SK-N-SH treated with all-trans-retinoic acid at 6 μM for 48 hours (cell line): ENCODE results near the gene ZNRF4.
"Not testable (repeated sequence)": the region's sequence is repeated elsewhere in the genome, so short reads cannot be mapped to it uniquely, and the experiment has no call there.

Experiments used
- ATAC-seq: fragments of 200-7000 bp; cut with Tn5 transposase; 3 replicates; pipeline ENCODE4 v1.9.1; 2020; ENCODE audit warnings: mild to moderate bottlenecking, moderate library complexity
- ARNTL ChIP-seq: fragments of 450-650 bp; formaldehyde crosslinking; IDR thresholded peaks from 2 replicates; pipeline ENCODE4 v1.5.0; 2020; ENCODE audit warnings: low read depth, mild to moderate bottlenecking, moderate library complexity, borderline replicate concordance
- CSDC2 ChIP-seq: fragments of 250-450 bp; sonication (Bioruptor Pico); IDR thresholded peaks from 2 replicates; pipeline ENCODE4 v1.5.0; 2020; ENCODE audit warnings: mild to moderate bottlenecking, moderate library complexity
- ESRRG ChIP-seq: fragments of 250-450 bp; sonication (Bioruptor Pico); IDR thresholded peaks from 2 replicates; pipeline ENCODE4 v1.6.1; 2021; ENCODE audit warnings: mild to moderate bottlenecking
- GLIS3 ChIP-seq: fragments of 250-450 bp; sonication (Bioruptor Pico); IDR thresholded peaks from 2 replicates; pipeline ENCODE4 v1.5.0; 2020; ENCODE audit warnings: mild to moderate bottlenecking, moderate library complexity
- ISL1 ChIP-seq: fragments of 250-450 bp; sonication (Bioruptor Pico); IDR thresholded peaks from 2 replicates; pipeline ENCODE4 v2.1.2; 2022; ENCODE audit warnings: mild to moderate bottlenecking, moderate library complexity
- OSR1 ChIP-seq: fragments of 250-450 bp; sonication (Bioruptor Pico); IDR thresholded peaks from 2 replicates; pipeline ENCODE4 v1.8.0; 2022; ENCODE audit warnings: moderate library complexity, mild to moderate bottlenecking, inconsistent platforms
- PPARA ChIP-seq: fragments of 250-450 bp; sonication (Bioruptor Pico); IDR thresholded peaks from 2 replicates; pipeline ENCODE4 v1.5.0; 2020; ENCODE audit warnings: mild to moderate bottlenecking, borderline replicate concordance
- SNAI2 ChIP-seq: fragments of 250-450 bp; sonication (Bioruptor Pico); IDR thresholded peaks from 2 replicates; pipeline ENCODE4 v1.5.0; 2020; ENCODE audit warnings: mild to moderate bottlenecking, moderate library complexity
- TCF4 ChIP-seq: fragments of 250-450 bp; sonication (Bioruptor Pico); IDR thresholded peaks from 2 replicates; pipeline ENCODE4 v1.8.0; 2021; ENCODE audit warnings: mild to moderate bottlenecking, moderate library complexity, borderline replicate concordance
- TOX ChIP-seq: fragments of 250-450 bp; sonication (Bioruptor Pico); IDR thresholded peaks from 2 replicates; pipeline ENCODE4 v1.8.0; 2021; ENCODE audit warnings: mild to moderate bottlenecking, moderate library complexity, borderline replicate concordance
- ZC3H10 ChIP-seq: fragments of 250-450 bp; sonication (Bioruptor Pico); IDR thresholded peaks from 2 replicates; pipeline ENCODE4 v1.5.1; 2021; ENCODE audit warnings: mild to moderate bottlenecking, moderate library complexity
- ZFP3 ChIP-seq: fragments of 250-450 bp; sonication (Bioruptor Pico); IDR thresholded peaks from 2 replicates; pipeline ENCODE4 v1.5.0; 2020; ENCODE audit warnings: mild to moderate bottlenecking, moderate library complexity
- ZFP30 ChIP-seq: fragments of 450-650 bp; formaldehyde crosslinking; IDR thresholded peaks from 2 replicates; pipeline ENCODE4 v1.5.0; 2022; ENCODE audit warnings: mild to moderate bottlenecking, moderate library complexity
- ZNF565 ChIP-seq: fragments of 450-650 bp; formaldehyde crosslinking; conservative IDR thresholded peaks from 2 replicates; pipeline ENCODE4 v1.5.0; 2020; ENCODE audit warnings: low read depth, mild to moderate bottlenecking, moderate library complexity
- ZNF70 ChIP-seq: fragments of 450-650 bp; formaldehyde crosslinking; IDR thresholded peaks from 2 replicates; pipeline ENCODE4 v1.5.0; 2020; ENCODE audit warnings: mild to moderate bottlenecking, moderate library complexity
- ZNF8 ChIP-seq: fragments of 450-650 bp; formaldehyde crosslinking; IDR thresholded peaks from 2 replicates; pipeline ENCODE4 v1.5.0; 2020; ENCODE audit warnings: mild to moderate bottlenecking, moderate library complexity
- TF ChIP-seq, protein P1 (sequence below): fragments of 250-450 bp; sonication (Bioruptor Pico); IDR thresholded peaks from 2 replicates; pipeline ENCODE4 v1.5.0; 2020; ENCODE audit warnings: mild to moderate bottlenecking, moderate library complexity
- TF ChIP-seq, protein P2 (sequence below): fragments of 250-450 bp; sonication (Bioruptor Pico); IDR thresholded peaks from 2 replicates; pipeline ENCODE4 v1.8.0; 2021; ENCODE audit warnings: low read depth, mild to moderate bottlenecking, moderate library complexity, borderline replicate concordance
- TF ChIP-seq, protein P3 (sequence below): fragments of 250-450 bp; sonication (Bioruptor Pico); IDR thresholded peaks from 2 replicates; pipeline ENCODE4 v1.5.1; 2021; ENCODE audit warnings: mild to moderate bottlenecking, moderate library complexity
- TF ChIP-seq, protein P4 (sequence below): fragments of 250-450 bp; sonication (Bioruptor Pico); IDR thresholded peaks from 2 replicates; pipeline ENCODE4 v1.5.1; 2020; ENCODE audit warnings: low read depth, mild to moderate bottlenecking, moderate library complexity

The ZNRF4 gene

DNA sequence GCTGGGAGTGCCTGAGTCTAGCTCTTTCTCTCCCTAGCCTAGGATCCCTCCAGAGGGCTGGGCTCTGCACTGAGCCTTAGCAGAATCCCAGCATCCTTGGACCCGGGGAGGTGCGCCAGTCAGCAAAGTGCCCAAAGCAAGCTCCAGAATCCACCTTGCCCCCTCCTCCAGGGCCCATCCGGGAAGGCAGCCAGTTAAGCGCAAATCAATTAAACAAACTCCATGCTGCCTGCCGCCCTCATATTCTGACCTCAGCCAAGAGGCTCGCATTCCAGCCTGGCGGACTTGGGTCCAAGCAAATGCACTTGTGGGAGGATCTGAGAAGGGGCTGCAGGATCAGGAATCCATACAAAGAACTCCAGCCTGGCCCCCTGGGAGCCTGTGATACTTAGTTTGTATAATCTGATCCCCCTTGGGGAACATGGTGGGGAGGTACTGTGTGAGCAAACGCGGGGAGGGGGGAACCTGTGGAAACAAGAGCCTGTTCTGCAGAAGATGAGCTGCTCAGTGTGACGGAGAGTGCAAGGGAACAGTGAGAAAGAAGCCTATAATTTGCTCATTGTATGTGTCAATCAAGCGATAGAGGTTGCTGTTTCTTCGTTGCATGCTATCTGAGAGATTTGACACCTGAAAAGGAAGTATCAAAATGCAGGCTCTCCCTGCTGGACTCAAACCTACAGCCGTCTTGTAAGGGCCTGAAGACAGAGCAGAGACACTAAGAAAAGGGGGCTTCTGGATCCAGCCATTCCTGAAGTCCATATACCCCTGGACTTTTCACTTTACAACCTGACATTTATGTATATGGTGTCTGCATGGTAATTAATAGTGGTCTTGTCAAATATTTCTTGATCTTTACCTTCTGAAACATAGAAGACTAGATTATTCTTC, 29.4 kb downstream of the ZNRF4 start (continued):
- TF ChIP-seq, protein P1, sequence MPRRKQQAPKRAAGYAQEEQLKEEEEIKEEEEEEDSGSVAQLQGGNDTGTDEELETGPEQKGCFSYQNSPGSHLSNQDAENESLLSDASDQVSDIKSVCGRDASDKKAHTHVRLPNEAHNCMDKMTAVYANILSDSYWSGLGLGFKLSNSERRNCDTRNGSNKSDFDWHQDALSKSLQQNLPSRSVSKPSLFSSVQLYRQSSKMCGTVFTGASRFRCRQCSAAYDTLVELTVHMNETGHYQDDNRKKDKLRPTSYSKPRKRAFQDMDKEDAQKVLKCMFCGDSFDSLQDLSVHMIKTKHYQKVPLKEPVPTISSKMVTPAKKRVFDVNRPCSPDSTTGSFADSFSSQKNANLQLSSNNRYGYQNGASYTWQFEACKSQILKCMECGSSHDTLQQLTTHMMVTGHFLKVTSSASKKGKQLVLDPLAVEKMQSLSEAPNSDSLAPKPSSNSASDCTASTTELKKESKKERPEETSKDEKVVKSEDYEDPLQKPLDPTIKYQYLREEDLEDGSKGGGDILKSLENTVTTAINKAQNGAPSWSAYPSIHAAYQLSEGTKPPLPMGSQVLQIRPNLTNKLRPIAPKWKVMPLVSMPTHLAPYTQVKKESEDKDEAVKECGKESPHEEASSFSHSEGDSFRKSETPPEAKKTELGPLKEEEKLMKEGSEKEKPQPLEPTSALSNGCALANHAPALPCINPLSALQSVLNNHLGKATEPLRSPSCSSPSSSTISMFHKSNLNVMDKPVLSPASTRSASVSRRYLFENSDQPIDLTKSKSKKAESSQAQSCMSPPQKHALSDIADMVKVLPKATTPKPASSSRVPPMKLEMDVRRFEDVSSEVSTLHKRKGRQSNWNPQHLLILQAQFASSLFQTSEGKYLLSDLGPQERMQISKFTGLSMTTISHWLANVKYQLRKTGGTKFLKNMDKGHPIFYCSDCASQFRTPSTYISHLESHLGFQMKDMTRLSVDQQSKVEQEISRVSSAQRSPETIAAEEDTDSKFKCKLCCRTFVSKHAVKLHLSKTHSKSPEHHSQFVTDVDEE (CRISPR knock-in tag), result no peak
- TF ChIP-seq, protein P2, sequence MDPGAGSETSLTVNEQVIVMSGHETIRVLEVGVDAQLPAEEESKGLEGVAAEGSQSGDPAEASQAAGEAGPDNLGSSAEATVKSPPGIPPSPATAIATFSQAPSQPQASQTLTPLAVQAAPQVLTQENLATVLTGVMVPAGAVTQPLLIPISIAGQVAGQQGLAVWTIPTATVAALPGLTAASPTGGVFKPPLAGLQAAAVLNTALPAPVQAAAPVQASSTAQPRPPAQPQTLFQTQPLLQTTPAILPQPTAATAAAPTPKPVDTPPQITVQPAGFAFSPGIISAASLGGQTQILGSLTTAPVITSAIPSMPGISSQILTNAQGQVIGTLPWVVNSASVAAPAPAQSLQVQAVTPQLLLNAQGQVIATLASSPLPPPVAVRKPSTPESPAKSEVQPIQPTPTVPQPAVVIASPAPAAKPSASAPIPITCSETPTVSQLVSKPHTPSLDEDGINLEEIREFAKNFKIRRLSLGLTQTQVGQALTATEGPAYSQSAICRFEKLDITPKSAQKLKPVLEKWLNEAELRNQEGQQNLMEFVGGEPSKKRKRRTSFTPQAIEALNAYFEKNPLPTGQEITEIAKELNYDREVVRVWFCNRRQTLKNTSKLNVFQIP (CRISPR knock-in tag), result no peak
- no peak for TF ChIP-seq SNAI2 (CRISPR knock-in tag)

DNA sequence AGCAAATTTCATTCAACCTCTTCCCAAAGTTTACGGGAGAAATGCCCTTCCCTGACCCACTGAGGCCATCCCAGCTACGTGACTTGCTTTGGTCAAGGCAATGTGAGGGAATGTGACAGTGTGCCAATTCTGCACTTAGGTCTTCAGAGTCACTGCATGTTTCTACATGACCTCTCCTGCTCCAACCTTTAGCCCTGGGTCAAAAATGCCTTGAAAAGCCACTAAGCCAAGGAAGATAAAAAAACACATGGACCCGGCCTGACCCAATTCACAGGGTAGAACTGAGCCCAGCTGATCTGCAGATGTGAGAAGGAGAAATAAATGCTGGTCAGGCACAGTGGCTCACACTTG, 30.0 kb downstream of the ZNRF4 start:
- no peak for ATAC-seq
- TF ChIP-seq ESRRG (CRISPR knock-in tag), result no peak
- no peak for TF ChIP-seq TOX
- TF ChIP-seq PPARA, result no peak
- TF ChIP-seq ZNF565 (CRISPR knock-in tag), result no peak
- no peak for TF ChIP-seq CSDC2 (CRISPR knock-in tag)
- TF ChIP-seq ISL1 (CRISPR knock-in tag), result no peak
- TF ChIP-seq ZFP30 (CRISPR knock-in tag), result no peak
- TF ChIP-seq, protein P3, sequence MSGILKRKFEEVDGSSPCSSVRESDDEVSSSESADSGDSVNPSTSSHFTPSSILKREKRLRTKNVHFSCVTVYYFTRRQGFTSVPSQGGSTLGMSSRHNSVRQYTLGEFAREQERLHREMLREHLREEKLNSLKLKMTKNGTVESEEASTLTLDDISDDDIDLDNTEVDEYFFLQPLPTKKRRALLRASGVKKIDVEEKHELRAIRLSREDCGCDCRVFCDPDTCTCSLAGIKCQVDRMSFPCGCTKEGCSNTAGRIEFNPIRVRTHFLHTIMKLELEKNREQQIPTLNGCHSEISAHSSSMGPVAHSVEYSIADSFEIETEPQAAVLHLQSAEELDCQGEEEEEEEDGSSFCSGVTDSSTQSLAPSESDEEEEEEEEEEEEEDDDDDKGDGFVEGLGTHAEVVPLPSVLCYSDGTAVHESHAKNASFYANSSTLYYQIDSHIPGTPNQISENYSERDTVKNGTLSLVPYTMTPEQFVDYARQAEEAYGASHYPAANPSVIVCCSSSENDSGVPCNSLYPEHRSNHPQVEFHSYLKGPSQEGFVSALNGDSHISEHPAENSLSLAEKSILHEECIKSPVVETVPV (CRISPR knock-in tag), result no peak
- TF ChIP-seq ZC3H10 (CRISPR knock-in tag), result no peak
- TF ChIP-seq, protein P1 (CRISPR knock-in tag), result no peak
- no peak for TF ChIP-seq ARNTL
- TF ChIP-seq GLIS3, result no peak

DNA sequence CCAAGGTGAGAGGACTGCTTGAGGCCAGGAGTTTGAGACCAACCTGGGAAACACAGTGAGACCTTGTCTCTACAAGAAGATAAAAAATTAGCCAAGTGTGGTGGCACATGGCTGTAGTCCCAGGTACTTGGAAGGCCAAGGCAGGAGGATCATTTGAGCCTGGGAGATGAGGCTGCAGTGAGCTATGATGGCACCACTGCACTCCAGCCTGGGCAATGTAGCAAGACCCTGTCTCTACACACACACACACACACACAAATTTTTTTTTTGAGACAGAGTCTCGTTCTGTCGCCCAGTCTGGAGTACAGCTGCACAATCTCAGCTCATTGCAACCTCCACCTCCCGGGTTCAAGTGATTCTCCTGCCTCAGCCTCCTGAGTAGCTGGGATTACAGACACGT, 30.4 kb downstream of the ZNRF4 start:
- not testable (repeated sequence) for ATAC-seq

DNA sequence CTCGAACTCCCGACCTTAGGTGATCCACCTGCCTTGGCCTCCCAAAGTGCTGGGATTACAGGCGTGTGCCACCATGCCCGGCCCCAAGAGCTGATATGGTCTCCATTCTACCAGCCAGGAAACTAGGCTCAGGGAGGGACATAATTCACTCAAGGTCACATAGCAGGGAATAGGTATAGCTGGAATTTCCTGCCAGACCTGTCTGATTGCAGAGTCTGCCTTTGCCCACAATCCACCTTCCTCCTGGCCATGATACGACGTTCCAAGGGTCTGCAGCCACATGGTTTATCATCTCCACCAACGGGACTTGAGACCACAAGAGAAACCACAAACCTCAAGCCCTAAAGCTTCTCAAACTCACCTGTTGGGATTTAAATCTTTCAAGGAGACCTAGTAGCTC, 32.0 kb downstream of the ZNRF4 start:
- no peak for TF ChIP-seq ARNTL
- TF ChIP-seq ZNF565 (CRISPR knock-in tag), result no peak
- no peak for TF ChIP-seq ZNF70 (CRISPR knock-in tag)
- no peak for TF ChIP-seq CSDC2 (CRISPR knock-in tag)
- TF ChIP-seq OSR1, result no peak
- TF ChIP-seq, protein P3 (CRISPR knock-in tag), result no peak
- no peak for TF ChIP-seq ZNF8 (CRISPR knock-in tag)
- TF ChIP-seq TCF4 (CRISPR knock-in tag), result no peak
- no peak for TF ChIP-seq ZFP3 (CRISPR knock-in tag)
- TF ChIP-seq GLIS3, result no peak
- no peak for TF ChIP-seq TOX
- TF ChIP-seq, protein P4, sequence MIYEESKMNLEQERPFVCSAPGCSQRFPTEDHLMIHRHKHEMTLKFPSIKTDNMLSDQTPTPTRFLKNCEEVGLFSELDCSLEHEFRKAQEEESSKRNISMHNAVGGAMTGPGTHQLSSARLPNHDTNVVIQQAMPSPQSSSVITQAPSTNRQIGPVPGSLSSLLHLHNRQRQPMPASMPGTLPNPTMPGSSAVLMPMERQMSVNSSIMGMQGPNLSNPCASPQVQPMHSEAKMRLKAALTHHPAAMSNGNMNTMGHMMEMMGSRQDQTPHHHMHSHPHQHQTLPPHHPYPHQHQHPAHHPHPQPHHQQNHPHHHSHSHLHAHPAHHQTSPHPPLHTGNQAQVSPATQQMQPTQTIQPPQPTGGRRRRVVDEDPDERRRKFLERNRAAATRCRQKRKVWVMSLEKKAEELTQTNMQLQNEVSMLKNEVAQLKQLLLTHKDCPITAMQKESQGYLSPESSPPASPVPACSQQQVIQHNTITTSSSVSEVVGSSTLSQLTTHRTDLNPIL (CRISPR knock-in tag), result no peak
- no peak for TF ChIP-seq ESRRG (CRISPR knock-in tag)
- no peak for ATAC-seq
